ENCODE measurements around the gene WDR20.
"Not testable (repeated sequence)": the region's sequence is repeated elsewhere in the genome, so short reads cannot be mapped to it uniquely, and the experiment has no call there.

Gene WDR20

GRCh38 chr14:102222751-102223150 is 83.1 kb downstream of the WDR20 start:
- no peak for DNase-seq

- DNase-seq, result no peak
These were observed 84.0 kb downstream of the WDR20 start for GRCh38 chr14:102223682-102224081.

DNA sequence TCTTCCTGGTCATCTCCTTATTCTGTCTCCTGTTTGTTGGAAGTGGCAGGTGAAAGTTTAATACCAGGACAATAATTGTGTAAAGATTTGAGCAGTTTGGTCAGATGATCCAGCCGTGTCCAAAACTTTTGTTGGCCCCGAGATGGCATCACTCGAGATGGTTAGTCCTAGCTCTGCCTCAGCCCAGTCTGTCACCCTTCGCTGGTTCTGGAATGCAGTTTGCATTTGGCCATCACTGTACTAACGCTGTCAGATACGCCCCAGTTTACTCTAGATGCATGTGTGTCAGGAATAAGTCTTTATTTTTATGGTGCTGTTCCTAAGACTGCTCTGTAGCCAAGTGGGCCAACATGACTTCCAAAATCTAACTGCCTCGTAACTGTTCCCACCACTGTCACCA is 85.7 kb downstream of the WDR20 start:
- no peak for DNase-seq

DNA sequence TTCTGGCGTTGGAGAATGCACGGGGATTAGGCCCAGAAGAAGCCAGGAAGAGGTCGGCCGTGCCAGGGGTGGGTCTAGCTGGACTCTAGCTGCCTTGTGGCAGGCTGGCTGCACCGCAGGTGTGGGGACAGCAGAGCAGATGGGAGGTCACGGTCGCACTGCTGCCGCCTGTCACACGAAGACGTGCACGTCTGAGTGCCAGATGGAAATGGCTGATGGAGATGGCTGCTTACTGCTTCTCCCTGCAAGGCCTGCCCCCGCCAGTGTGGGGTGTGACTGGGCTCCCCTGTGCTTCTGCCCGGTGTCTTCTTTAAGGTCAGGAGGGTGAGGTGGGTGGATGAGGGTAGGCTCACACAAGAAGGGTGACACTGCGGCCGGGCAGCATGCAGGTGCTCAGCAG is 86.2 kb downstream of the WDR20 start:
- DNase-seq, result no peak

- no peak for DNase-seq
These were observed 86.8 kb downstream of the WDR20 start for GRCh38 chr14:102226356-102227125.

GRCh38 chr14:102227184-102227964 is 87.7 kb downstream of the WDR20 start:
- DNase-seq, result no peak

DNA sequence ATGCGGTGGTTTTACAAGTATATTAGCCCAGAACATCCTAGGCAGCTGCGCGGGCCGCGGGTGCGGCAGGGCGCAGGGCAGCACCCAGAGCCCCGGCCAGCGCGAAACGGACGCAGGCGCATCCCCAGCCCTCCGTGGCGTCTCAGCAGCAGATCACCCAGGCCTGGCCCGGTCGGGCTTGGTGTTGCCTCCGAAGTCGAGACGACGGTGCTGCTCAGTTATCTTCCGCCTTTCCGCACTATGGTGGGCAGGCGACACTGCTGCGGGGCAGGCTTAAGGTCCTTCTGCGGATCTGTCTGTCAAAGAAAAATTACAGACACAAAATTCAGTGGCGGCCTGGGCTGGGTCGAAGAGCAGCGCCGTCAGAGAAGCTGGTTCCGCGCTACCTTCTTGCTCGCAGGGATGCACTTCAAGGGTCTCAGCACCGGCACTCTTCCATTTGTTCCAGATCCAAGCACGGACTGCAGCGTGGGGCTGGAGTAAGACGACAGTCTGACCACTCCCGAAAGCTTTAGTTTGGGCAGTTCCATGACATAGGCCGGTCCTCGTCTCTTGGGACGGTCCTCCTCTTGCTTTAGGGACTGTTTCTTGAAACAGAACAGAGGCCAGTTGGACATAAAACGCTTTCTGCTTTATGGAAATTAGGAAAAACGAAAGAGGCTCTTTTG is 89.5 kb downstream of the WDR20 start:
- DNase-seq, result no peak

GRCh38 chr14:102229739-102230092 is 90.0 kb downstream of the WDR20 start:
- DNase-seq, result no peak

DNA sequence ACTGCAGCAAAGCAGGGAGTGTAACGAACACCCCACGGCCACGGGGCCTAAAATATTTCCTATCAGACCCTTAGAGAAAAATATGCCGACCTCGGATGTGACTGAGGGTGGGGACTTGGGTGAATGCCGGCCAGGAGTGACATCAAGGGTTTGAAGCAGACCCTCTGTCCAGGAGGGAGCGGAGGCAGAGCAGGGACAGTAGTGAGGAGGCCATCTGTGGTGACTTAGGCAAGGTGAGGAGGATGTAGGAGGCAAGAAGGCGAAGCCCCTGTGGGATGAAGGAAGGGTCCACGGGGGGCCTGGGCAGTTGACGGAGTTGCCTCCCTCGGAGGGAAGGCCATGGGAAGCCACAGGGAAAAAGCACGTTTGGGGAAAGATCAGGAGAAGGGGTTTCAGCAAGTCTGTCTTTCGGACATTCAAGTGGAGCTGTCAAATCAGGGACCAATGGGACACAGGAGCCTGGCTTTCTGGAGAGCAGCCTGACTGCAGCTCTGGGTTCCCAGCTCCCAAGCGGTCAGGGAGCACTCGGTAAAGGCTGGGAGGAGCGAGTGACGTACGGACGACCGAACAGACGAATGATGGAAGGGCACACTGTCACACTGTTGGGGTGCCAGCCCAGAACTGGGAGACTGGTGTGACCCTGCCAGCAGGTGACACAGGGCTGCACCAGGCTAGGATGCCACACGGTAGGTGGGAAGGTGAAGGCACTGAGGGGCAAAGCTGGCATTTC is 90.9 kb downstream of the WDR20 start:
- DNase-seq, result no peak

- DNase-seq, result no peak
These were observed 92.0 kb downstream of the WDR20 start for GRCh38 chr14:102231476-102232347.

- DNase-seq, result no peak
These were observed 92.6 kb downstream of the WDR20 start for GRCh38 chr14:102232348-102232625.

DNA sequence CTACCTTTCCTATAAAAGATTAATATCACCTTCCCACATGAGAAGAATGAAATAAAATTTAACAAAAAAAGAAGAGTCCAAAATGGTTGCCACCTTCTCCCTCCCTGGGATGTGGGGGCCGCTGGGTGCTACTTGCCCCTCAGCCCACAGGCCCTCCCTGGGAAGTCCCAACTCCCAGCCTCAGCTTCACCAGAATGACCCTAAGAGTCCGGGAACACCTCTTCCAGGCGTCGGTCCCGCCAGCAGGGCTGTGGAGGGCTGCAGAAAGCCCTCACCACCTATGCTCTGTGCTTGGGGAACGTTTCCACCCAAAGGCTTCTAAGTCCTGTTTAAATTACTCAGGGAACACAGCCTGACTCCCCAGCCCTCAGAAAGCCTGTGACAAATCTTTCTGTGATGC is 93.4 kb downstream of the WDR20 start:
- no peak for DNase-seq

GRCh38 chr14:102234331-102235264 is 94.9 kb downstream of the WDR20 start:
- DNase-seq, result no peak

DNA sequence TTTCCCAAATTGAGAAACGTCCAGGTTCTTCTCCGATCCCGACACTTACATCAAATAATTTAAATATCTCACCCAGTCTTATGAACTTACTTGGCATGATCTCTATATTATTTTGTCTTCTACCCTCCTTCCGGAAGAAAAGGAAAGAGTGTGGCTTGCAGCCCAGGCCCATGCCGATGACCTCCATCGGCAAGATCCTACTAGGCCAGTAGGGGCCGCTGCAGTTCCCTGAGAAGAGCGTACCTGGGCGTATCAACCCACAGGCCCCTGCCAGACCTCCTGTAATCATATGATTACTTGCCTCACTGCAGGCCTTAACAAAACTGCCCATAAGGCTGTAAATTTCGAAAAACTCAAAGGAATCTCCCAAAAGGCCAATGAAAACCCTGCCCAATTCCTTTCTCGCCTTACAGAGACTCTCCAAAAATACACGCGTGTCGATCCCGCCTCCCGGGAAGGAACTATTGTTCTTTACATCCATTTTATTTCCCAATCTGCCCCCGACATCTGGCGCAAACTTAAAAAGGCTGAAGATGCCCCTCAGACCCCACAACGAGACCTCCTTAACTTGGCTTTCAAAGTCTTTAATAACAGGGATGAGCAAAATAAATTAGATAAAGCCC is 95.7 kb downstream of the WDR20 start:
- peak; percentile 86 for DNase-seq

- DNase-seq, result no peak
These were observed 96.3 kb downstream of the WDR20 start for GRCh38 chr14:102236026-102236425.

DNA sequence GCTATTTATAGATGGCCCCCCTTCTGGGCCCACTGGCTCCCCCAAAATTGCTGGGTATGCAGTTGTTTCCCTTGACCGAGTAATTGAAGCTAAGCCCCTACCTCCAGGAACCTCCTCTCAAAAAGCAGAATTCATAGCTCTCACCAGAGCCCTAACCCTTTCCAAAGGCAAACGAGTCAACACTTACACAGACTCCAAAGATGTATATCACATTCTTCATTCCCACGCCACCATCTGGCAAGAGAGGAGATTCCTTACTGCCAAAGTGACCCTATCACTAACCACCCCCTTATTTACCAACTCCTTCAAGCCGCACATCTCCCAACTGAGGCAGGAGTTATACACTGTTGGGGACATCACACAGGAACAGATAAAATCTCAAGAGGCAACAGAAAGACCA is 98.4 kb downstream of the WDR20 start:
- DNase-seq, result no peak

DNA sequence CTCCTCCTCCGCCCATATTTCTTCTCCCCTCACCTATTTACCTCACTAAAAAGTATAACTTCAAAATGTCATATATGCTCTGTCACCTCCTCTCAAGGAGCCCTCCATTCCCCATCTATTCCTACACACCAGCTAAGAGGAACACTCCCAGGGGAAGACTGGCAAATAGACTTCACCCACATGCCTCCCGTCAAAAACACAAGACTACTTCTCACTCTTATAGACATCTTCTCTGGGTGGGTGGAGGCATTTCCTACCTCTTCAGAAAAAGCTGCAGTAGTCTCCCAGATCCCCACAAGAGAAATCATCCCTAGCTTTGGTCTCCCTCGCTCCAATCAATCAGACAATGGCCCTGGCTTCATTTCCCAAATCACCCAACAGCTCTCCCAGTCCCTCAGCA is 99.1 kb downstream of the WDR20 start:
- DNase-seq, result no peak

- no peak for DNase-seq
These were observed 99.5 kb downstream of the WDR20 start for GRCh38 chr14:102239231-102239630.

GRCh38 chr14:102240481-102240880 is 100.8 kb downstream of the WDR20 start:
- DNase-seq, result not testable (repeated sequence)

DNA sequence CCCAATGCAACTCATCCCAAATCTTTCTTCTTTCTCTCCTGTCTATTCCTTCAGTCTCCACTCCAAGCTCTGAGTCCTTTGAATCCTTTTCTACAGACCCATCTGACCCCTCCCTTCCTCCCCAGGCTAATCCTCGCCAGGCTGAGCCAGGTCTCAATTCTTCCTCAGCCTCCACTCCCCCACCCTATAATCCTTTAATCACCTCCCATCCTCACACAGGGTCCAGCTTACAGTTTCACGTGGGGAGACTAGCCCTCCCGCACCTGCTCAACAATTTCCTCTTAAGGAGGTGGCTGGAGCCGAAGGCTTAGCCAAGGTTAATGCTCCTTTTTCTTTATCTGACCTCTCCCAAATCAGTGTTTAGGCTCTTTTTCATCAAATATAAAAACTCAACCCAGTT is 101.5 kb downstream of the WDR20 start:
- DNase-seq, result no peak

GRCh38 chr14:102243795-102244194 is 104.1 kb downstream of the WDR20 start:
- DNase-seq, result not testable (repeated sequence)
